HG02678 (cell line): ENCODE data around the gene KMT2E.
"Not testable (repeated sequence)": the region's sequence is repeated elsewhere in the genome, so short reads cannot be mapped to it uniquely, and the experiment has no call there.

Experiments
- ATAC-seq: cut with Tn5 transposase; IDR thresholded peaks from one replicate; pipeline ENCODE4 v1.9.1; 2021; ENCODE audit warnings: mild to moderate bottlenecking, moderate library complexity; ENCODE audit not compliant: unreplicated experiment

KMT2E gene

GRCh38 chr7:105022458-105022857, 8.5 kb downstream of the KMT2E start:
- no peak for ATAC-seq

DNA sequence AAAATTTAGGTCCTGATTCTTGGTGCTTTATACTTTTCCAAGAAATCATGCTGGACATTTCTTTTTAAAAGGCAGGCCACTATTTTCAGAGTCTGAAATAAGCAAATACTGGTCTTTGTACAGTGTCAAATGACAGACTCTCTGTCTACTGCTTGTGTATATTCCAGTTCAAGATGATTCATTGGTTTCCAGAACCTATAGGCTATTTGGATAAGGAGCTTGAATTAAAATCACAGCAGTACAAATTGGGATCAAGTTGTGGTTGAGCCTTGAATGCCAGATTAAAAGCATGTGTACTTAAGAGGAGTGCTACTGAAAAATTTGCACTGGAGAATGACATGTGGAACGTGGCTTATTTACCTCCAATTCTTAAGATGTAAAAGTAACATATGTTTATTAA, 10.7 kb downstream of the KMT2E start:
- ATAC-seq: no peak

DNA sequence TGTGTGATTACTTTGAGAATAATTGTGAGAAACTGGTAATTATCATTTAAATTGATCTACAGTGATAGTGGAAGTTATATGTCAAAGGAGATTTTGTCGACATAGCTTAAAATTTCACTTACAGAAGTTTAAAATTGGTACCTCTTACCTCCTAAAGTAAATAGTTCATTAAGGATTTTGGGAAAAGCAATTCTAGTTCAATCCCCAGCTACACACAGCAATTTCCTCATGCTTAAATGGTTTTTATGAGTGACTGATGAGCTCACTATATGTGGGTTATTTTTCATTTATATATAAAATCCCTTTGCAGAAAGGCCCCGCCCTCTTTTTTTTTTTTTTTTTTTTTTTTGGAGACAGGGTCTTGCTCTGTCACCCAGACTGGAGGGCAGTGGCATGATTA, 12.7 kb downstream of the KMT2E start:
- no peak for ATAC-seq

DNA sequence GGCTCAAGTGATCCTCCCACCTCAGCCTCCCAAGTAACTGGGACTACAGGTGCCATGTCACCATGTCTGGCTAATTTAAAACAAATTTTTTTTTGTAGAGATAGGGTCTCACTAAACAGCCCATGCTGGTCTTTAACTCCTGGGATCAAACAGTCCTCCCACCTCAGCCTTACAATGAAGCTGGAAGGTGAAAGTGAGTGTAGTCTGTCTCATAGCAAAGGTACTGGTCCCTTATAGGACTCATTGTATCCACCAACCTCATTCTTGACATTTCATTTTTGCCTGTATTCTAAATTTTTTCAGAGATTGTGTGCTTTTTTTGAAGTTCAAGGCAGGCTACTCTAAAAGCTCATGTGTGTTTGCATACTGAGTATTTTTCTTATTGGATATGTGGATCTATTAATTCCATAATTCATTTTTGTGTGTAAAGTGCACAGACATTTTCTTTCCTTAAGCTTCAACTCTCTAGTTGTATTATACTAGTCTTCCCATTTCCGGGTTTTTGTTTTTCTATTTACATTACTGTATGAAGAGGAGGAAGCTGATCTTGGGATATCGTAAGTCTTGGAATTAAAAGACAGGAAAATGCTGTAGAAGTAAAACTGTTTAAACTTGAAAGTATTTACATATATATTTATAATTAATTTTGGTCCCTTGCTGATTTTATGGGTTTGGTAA, 13.3 kb downstream of the KMT2E start:
- no peak for ATAC-seq

DNA sequence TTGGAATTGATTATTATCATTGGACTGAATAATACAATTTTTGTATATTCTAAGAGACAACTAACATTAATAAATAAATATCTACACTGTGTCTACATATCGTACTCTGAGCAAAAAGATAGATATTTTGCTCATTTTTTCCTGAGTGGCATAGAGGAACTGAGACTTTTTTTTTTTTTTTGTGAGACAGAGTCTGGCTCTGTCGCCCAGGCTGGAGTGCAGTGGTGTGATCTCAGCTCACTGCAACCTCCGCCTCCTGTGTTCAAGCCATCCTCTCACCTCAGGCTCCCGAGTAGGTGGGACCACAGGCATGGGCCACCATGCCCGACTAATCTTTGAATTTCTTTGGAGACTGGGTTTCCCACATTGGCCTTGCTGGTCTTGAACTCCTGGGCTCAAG, 14.0 kb downstream of the KMT2E start:
- no peak for ATAC-seq

DNA sequence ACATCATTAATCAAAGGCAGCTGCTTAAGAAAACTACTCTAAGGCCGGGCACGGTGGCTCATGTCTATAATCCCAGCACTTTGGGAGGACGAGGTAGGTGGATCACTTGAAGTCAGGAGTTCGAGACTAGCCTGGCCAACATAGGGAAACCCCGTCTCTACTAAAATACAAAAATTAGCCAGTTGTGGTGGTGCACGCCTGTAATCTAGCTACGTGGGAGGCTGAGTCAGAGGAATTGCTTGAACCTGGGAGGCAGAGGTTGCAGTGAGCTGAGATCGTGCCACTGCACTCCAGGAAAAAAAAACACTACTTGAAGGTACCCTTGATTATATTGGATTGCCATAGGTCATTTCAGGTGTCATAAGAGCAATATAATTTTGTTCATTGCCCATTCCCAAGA, 14.9 kb downstream of the KMT2E start:
- ATAC-seq: not testable (repeated sequence)

DNA sequence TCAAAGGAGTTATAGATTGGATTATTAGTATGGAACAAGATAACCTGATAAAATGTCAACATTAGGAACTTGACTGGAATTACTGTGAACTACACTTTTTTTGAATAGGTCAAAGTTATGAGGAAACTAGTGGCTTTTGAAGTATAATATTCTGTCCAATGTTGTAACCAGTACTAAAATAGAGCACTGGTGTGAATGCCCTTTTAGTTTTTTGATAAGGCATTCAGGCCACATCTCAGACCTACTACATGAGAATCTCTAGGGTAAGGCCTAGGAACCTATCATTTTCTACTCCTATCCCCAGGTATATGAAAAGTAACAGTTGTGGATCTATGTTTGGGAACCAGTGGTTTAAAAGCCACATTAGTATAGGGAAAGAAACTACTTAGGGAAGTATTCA, 16.4 kb downstream of the KMT2E start:
- ATAC-seq: no peak

- ATAC-seq: no peak
Measured at GRCh38 chr7:105032553-105033214, 18.7 kb downstream of the KMT2E start.

DNA sequence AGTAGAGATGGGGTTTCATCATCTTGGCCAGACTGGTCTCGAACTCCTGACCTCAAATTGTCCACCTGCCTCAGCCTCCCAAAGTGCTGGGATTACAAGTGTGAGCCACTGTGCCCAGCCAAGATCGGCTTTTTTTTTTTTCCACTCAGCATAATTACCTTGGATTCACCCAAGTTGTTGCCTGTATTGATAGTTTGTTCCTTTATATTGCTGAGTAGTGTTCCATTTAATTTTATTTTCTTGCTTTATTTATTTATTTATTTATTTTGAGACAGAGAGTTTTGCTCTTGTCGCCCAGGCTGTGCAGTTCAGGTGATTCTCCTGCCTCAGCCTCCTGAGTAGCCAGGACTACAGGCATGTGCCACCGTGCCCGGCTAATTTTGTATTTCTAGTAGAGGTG, 21.3 kb downstream of the KMT2E start:
- ATAC-seq: no peak

GRCh38 chr7:105036217-105037168, 22.5 kb downstream of the KMT2E start:
- ATAC-seq: no peak

DNA sequence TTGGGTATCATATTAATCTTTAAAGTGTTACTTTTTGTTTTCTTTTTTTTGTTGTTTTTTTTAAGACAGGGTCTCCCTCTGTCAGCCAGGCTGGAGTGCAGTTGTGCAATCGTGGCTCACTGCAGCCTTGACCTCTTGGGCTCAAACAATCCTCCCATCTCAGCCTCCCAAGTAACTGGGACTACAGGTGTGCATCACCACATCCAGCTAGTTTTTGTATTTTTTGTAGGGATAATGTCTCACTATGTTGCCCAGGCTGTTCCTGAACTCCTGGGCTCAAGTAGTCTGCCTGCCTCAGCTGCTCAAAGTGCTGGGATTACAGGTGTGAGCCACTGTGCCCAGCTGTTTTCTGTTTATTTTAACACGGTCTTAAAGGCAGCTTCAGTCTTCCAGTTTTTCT, 23.3 kb downstream of the KMT2E start:
- ATAC-seq: no peak

- ATAC-seq: no peak
Measured at GRCh38 chr7:105044449-105045070, 30.6 kb downstream of the KMT2E start.

- no peak for ATAC-seq
Measured at GRCh38 chr7:105046414-105046813, 32.4 kb downstream of the KMT2E start.

DNA sequence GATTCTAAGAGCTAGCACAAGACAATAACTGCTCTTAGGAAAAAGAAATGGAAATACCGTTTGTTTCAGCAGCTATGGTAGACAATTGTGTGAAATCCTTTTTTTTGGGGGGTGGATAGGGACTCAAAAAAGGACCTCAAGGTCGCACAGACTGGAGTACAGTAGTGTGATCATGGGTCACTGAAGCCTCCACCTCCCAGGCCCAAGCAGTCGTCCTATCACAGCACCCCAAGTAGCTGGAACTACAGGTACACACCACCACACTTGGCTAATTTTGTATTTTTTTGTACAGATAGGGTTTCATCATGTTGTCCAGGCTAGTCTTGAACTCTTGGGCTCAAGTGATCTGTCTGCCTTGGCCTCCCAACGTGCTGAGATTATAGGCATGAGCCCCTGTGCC, 33.9 kb downstream of the KMT2E start:
- no peak for ATAC-seq

- ATAC-seq: no peak
Measured at GRCh38 chr7:105050493-105050892, 36.5 kb downstream of the KMT2E start.

DNA sequence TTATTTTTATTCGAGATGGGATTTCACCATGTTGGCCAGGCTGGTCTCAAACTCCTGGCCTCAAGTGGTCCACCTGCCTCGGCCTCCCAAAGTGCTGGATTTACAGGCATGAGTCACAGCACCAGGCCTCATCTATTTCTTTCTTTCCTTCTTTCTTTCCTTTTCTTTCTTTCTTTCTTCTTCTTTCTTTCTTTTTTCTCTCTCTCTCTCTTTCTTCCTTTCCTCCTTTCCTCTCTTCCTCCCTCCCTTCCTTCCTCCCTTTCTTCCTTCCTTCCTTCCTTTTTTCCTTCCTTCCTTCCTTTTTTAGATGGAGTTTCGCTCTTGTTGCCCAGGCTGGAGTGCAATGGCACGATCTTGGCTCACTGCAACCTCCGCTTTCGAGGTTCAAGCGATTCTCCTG, 36.9 kb downstream of the KMT2E start:
- not testable (repeated sequence) for ATAC-seq

- ATAC-seq: no peak
Measured at GRCh38 chr7:105055084-105055483, 41.1 kb downstream of the KMT2E start.

DNA sequence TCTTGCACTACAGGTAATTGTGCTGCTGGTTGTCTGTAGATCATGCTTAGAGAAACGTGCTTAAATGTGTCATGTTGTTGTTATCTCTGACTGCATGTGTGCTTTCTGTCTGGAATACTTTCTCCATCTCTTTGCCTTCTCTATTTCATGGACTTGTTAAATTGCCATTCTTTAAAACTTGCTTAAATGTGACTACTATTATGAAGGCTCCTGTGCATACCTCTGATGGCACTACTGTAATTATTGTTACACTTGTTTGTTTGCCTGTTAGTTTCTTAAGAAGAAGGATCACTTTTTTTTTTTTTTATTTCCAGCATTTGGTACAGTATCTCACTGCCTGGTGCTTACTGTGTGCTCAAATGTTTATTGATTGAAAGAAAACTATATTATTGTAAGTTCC, 41.6 kb downstream of the KMT2E start:
- no peak for ATAC-seq

- no peak for ATAC-seq
Measured at GRCh38 chr7:105057472-105057871, 43.5 kb downstream of the KMT2E start.

- no peak for ATAC-seq
Measured at GRCh38 chr7:105060437-105060836, 46.4 kb downstream of the KMT2E start.

- ATAC-seq: no peak
Measured at GRCh38 chr7:105060923-105061322, 46.9 kb downstream of the KMT2E start.
